Activated gamma-delta T cell treated with anti-CD3 and anti-CD28 coated beads, Interleukin-2, amount 50 U/mL, for 16 hours (primary cell): ENCODE measurements around the gene HCFC1R1.

ENCODE experiments used
- DNase-seq: peaks from one replicate; pipeline ENCODE4 v3.0.0-alpha.2; 2020; ENCODE audit warnings: low read depth

HCFC1R1 gene

GRCh38 chr16:2999929-3000328 lies 23.8 kb downstream of the HCFC1R1 start:
- DNase-seq, result no peak

DNA sequence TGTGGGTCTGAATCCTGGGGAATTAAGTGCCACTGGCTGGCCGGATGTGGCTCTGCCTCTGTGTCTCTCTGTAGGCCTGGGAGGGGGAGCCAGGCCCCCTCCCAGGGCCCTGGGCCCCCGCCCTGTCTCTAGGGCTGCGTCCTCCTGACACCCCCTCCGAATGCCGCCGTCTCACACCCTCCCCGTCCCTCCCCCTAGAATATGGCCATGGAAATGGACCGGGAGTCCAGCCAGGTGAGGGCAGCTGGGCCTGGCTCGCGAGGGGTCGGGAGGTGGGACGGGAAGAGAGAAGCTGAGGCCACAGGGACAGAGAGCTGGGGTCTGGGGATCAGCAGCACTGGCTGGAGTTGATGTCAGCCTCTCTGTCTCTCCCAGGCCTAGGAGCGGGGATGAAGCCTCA lies 27.4 kb downstream of the HCFC1R1 start:
- no peak for DNase-seq

DNA sequence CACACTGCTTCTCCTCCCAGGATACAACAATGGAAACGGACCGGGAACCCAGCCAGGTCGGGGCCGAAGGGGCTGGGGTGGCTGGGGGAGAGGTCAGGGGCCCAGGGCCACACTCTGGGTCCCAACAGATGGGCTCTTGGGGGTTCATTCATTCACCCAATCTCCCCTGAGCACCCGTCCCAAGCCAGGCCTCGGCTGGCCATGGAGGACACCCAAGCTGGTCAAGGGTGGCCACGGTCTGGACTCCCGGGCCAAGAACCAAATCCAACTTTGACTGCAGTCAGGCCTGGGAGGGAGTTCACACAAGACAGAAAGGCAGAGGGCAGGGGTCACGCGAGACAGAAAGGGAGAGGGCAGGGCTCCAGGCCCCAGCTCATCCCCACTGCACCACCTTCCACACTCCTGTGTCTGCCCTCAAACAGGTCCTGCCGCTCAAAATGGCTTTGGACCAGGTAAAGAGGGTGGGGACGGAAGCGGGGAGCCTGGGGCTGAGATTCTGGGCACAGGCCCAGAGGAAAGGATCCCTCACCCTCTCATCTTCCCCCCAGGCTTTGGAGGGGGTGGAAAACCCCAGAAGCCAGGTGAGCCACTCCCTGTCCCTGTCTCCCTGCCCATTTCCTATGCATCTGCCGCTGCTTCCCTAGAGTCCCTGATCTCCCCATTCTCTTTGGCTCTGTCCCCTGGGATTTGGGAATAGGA lies 31.2 kb downstream of the HCFC1R1 start:
- DNase-seq, result no peak

GRCh38 chr16:2991566-2992261 lies 32.0 kb downstream of the HCFC1R1 start:
- no peak for DNase-seq

DNA sequence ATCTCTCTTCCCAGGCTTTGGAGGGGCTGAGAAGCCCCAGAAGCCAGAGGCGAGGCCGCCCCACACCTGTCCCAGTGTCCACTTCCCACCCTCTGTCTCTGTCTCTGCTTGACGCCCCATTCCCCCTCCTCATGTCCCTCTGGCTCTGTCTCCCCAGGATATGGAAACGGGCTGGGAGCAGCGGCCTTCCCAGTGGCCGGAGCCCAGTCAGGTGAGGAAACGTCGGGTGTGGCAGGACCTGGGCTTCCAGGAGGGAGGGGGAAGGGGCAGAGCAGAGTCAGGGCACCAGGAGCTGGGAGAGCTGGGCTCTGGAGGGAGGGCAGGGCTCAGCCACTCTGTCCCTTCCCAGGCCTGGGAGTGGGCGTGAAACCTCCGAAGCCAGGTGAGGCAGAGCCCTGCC lies 32.9 kb downstream of the HCFC1R1 start:
- no peak for DNase-seq

- no peak for DNase-seq
Observed at GRCh38 chr16:2988590-2989099, 35.1 kb downstream of the HCFC1R1 start.

DNA sequence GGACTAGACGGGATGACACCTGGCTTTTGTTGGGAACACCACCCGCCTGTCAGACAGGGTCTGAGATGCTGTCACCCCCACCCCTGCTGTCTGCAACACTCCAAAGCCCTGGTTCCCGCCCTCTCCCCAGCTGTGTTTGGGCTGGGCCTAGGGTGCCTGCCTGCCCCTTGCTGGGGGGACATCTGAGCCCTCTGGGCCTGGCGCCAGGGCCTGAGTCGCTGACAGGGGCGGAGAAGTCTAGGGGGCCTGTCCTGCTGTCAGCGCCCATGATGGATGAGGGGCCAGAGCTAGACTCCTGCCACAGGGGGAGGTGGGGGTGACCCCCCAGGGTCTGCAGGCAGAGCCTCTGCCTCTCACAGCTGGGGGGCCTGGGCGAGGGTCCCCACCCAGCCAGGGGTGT lies 35.9 kb downstream of the HCFC1R1 start:
- no peak for DNase-seq

GRCh38 chr16:2987286-2987685 lies 36.5 kb downstream of the HCFC1R1 start:
- no peak for DNase-seq

DNA sequence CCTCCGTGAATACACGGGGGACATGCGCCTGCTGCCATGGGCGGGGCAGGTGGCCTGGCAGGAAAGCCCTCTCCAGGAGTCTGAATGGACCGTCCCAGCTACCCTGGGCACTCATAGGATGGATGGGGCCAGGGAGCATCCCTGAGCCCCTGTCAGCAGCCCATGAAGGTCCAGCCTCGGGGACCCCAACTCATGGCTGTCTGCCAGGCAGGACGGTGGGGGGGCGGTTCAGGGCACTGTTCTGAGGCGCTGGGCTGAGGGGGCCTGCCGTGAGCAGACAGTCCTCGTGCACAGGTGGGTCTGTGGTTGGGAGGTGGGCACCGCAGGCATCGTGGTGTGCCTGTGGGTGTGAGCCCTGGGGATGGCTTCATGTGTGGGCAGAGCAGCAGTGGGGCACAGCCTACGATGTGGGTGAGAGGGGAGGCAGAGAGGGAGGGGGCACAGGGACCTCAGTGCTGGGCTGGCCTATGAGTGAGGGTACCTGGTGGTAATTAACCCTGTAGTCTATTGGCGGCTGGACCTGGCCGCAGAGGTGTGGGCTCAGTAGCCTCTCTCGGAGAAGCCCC lies 37.0 kb downstream of the HCFC1R1 start:
- no peak for DNase-seq

- DNase-seq, result no peak
Observed at GRCh38 chr16:2985893-2986355, 37.8 kb downstream of the HCFC1R1 start.

- no peak for DNase-seq
Observed at GRCh38 chr16:2985462-2985861, 38.3 kb downstream of the HCFC1R1 start.

DNA sequence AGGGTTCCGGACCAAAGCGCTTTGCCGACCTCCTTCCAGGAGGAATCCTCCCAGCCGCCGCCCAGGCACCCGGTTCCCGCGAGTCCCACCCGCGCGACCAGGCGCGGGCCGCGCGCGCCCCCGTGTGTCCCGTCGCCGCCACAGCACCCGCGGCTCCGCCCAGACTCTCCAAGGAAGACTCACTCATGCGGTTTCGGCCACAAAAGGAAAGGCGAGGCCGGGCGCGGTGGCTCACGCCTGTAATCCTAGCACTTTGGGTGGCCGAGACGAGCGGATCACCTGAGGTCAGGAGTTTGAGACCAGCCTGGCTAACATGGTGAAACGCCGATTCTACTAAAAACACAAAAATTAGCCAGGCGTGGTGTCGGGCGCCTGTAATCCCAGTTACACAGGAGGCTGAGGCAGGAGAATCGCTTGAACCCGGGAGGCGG lies 40.0 kb downstream of the HCFC1R1 start:
- DNase-seq, result peak; percentile 45

GRCh38 chr16:2982402-2982801 lies 41.3 kb downstream of the HCFC1R1 start:
- DNase-seq, result no peak

- no peak for DNase-seq
Observed at GRCh38 chr16:2981899-2982250, 41.9 kb downstream of the HCFC1R1 start.

DNA sequence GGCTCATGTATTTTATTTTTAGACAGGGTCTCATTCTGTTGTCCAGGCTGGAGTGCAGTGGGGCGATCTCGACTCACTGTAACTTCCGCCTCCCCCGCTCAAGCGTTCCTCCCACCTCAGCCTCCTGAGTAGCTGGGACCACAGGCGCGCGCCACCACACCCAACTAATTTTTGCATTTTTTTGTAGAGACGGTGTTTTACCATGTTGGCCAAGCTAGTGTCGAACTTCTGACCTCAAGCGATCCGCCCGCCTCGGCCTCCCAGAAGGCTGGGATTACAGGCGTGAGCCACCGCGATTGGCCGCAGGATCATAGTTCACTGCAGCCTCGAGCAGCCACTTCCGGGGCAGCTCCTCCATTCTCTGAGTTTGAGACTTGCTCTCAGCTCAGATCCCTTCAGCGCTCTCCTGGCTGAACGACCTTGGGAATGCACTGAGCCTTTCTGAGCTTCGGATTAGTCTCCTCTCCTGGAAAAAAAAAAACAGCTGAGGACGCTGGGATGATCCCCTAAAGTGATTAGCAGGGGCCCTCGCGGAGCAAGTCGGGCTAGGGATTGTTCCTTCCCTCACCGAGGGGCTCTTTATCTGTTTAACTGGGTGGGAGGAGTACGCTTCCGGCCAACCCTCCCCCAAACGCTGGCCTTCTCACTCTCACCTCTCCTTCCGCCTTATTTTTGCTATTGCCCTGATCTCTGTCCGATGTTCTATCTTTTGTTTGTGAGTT lies 42.4 kb downstream of the HCFC1R1 start:
- DNase-seq, result no peak

GRCh38 chr16:2980227-2981176 lies 43.2 kb downstream of the HCFC1R1 start, which contains the start of gene PKMYT1:
Gene PKMYT1 (minus strand): TSS chr16:2980446. CDS start chr16:2979657, 789 bp downstream.
- DNase-seq, result peak; percentile 89

- DNase-seq, result no peak
Observed at GRCh38 chr16:2979669-2980226, 44.0 kb downstream of the HCFC1R1 start.

GRCh38 chr16:2977440-2977839 lies 46.3 kb downstream of the HCFC1R1 start:
- no peak for DNase-seq

DNA sequence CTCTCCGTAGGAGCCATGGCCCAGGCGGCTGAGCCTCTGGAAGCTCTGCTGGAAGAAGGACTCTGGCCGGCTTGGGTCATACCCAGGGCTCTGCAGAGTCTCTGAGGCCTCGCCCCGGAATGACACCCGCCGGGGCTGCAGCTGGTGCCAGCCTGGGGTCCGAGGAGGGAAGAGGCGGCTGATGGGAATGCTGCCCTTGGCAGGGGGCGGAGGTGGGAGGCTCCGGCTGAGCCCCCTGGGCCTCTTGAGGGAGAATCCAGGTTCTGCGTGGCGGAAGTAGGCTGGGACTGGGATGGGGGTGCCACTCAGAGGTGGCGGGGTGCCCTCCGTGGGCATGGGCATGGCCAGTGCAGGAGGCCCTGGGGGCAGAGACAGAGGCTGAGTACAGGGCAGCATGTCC lies 47.1 kb downstream of the HCFC1R1 start:
- no peak for DNase-seq

DNA sequence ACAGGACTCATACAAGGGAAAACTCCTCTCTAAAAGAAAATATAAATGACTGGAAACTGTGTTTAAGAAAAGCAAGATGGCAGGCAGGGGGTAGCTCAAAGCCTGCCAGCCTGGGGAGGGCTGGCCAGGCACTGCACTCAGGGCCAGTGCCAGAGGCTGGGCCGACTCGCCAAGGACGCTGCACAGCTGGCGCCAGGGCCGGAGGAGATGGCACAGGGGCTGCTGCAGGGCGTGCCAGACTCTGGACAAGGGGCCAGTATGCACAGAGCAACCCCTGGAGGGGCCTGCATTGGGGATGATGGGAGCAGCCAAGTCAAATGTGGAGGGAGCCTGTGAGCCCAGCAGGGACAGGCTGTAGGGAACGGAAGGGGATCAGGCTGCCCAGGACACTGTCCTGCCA lies 47.5 kb downstream of the HCFC1R1 start:
- DNase-seq, result no peak
